CD4-positive, alpha-beta T cell (primary cell): ENCODE data around the gene CTTNBP2. TPM values are rescaled to one million over a fixed set of nuclear protein-coding genes. Genes with fewer than 3 reads are reported as not detected.

ENCODE experiments used
- ATAC-seq: fragments of 200-7000 bp; cut with Tn5 transposase; one replicate; pipeline ENCODE4 v1.10.0; 2022; ENCODE audit warnings: mild to moderate bottlenecking; ENCODE audit not compliant: poor library complexity
- CTCF ChIA-PET: fragments of 350-600 bp; sonication (Branson Sonifier 250); formaldehyde crosslinking; loops from one replicate; lab custom pipeline; 2021; ENCODE audit warnings: antibody characterized with exemption, inconsistent platforms; lab: Charles Lee
- POLR2A ChIA-PET: fragments of 350-600 bp; sonication (Branson Sonifier 250); formaldehyde crosslinking; loops from one replicate; lab custom pipeline; 2021; ENCODE audit warnings: antibody characterized with exemption, inconsistent platforms; lab: Charles Lee
- DNase-seq, 14 experiments: peaks; one replicate each; pipeline ENCODE4 v3.0.0-alpha.2; 2013 to 2020; ENCODE audit warnings: mixed read lengths in 2 of 14
- H3K27ac ChIP-seq, 2 donors: one replicate each; pipeline versions ENCODE4 v1.5.1 to v1.7.0; 2013; ENCODE audit warnings: low read length in 2 of 2, low read depth in 1 of 2, mild to moderate bottlenecking in 1 of 2
- H3K27me3 ChIP-seq, 2 experiments: 1 replicate in 1 of 2; 2 replicates in 1 of 2; pipeline versions ENCODE4 v1.6.1 to v1.7.0; 2013; ENCODE audit warnings: low read length in 2 of 2, control low read depth in 1 of 2, mild to moderate bottlenecking in 1 of 2, moderate library complexity in 1 of 2; ENCODE audit not compliant: insufficient read depth in 2 of 2, control insufficient read depth in 1 of 2
- H3K36me3 ChIP-seq: one replicate; pipeline ENCODE4 v1.6.1; 2013; ENCODE audit warnings: low read length, control low read depth; ENCODE audit not compliant: insufficient read depth
- H3K4me1 ChIP-seq: one replicate; pipeline ENCODE4 v1.6.1; 2013; ENCODE audit warnings: low read length, control low read depth; ENCODE audit not compliant: insufficient read depth
- H3K4me3 ChIP-seq: one replicate; pipeline ENCODE4 v1.5.1; 2013; ENCODE audit warnings: mild to moderate bottlenecking, low read length, moderate library complexity
- H3K9me3 ChIP-seq, 2 experiments: 1 replicate in 1 of 2; 2 replicates in 1 of 2; pipeline versions ENCODE4 v1.6.1 to v1.7.0; 2013; ENCODE audit warnings: low read length in 2 of 2, mild to moderate bottlenecking in 2 of 2, control low read depth in 1 of 2, moderate library complexity in 1 of 2; ENCODE audit not compliant: control insufficient read depth in 1 of 2, insufficient read depth in 1 of 2
- H3K27ac Mint-ChIP-seq: one replicate; pipeline ENCODE4 v1.8.0; 2020; ENCODE audit warnings: mixed read lengths
- H3K27me3 Mint-ChIP-seq: one replicate; pipeline ENCODE4 v1.8.0; 2021; ENCODE audit warnings: mixed read lengths
- H3K36me3 Mint-ChIP-seq: one replicate; pipeline ENCODE4 v1.8.0; 2021; ENCODE audit warnings: low read depth, mixed read lengths
- H3K4me1 Mint-ChIP-seq: one replicate; pipeline ENCODE4 v1.8.0; 2021; ENCODE audit warnings: low read depth, mixed read lengths
- H3K4me3 Mint-ChIP-seq: one replicate; pipeline ENCODE4 v1.8.0; 2020; ENCODE audit warnings: mild to moderate bottlenecking, mixed read lengths
- H3K9me3 Mint-ChIP-seq: one replicate; pipeline ENCODE4 v1.8.0; 2020; ENCODE audit warnings: mixed read lengths
- intact Hi-C, 2 experiments: fragments of 100-400 bp; cut with DNase I in 1 of 2; cut with micrococcal nuclease in 1 of 2; formaldehyde crosslinking; loops; one replicate each; pipeline versions ENCODE4 v1.15.1 to v1.9.0; 2023 to 2025; cut with DNase I, micrococcal nuclease
- total RNA-seq, 174 experiments: library from RNA in 2 of 174; stranded (reverse) in 2 of 174; gene quantifications; one replicate each; pipeline ENCODE4 v1.2.3 and lab custom pipeline; 2021 to 2026
- TF ChIP-seq, protein P1 (sequence below): fragments of 200-600 bp; IDR thresholded peaks from one replicate; pipeline ENCODE4 v1.8.0; 2022; ENCODE audit warnings: antibody characterized with exemption, mild to moderate bottlenecking

CTTNBP2 gene
- total RNA-seq, 2 experiments from 2014 or later = not detected

DNA sequence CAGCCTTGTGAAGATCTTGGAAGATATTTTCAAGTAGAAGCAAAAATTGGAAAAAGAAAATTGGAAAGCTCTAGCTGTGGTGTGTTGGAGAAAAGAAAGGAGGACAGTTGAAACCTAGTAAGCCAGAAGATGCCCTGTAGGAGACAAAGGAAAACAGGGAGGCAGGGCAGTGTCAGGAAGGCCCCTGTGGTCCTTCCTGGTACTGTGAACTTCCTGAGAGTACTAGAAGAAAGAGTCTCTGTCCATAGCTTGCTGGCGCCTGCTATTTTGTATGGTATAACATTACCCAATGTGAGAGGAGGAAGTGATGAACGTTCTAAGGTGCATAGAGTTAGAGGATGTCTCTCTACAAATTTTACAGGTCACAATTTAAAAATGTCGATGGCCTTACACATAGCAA lies 183.1 kb downstream of the CTTNBP2 start:
- Mint-ChIP-seq H3K36me3 (no peaks in the 10 kb centered on the region), H3K9me3 (no peaks in the 10 kb centered on the region), H3K27me3 (peaks cover 9% of the 10 kb centered on the region), H3K27ac (no peak overlapping the region), H3K4me3 (no peak overlapping the region), H3K4me1 (no peaks in the 10 kb centered on the region)
- no peak for ATAC-seq
- Histone ChIP-seq H3K4me3 (no peak overlapping the region), H3K27ac (no peak overlapping the region), H3K9me3 (peaks cover 0 to 3% of the 10 kb centered on the region in 2 experiments), H3K4me1 (no peaks in the 10 kb centered on the region), H3K27me3 (no peaks in the 10 kb centered on the region), H3K36me3 (no peaks in the 10 kb centered on the region)
- intact Hi-C loops = no loop called here
- TF ChIP-seq, protein P1, sequence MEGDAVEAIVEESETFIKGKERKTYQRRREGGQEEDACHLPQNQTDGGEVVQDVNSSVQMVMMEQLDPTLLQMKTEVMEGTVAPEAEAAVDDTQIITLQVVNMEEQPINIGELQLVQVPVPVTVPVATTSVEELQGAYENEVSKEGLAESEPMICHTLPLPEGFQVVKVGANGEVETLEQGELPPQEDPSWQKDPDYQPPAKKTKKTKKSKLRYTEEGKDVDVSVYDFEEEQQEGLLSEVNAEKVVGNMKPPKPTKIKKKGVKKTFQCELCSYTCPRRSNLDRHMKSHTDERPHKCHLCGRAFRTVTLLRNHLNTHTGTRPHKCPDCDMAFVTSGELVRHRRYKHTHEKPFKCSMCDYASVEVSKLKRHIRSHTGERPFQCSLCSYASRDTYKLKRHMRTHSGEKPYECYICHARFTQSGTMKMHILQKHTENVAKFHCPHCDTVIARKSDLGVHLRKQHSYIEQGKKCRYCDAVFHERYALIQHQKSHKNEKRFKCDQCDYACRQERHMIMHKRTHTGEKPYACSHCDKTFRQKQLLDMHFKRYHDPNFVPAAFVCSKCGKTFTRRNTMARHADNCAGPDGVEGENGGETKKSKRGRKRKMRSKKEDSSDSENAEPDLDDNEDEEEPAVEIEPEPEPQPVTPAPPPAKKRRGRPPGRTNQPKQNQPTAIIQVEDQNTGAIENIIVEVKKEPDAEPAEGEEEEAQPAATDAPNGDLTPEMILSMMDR = no peak
- ChIA-PET POLR2A (no interaction called here), CTCF (no interaction called here)
- no peak for DNase-seq

DNA sequence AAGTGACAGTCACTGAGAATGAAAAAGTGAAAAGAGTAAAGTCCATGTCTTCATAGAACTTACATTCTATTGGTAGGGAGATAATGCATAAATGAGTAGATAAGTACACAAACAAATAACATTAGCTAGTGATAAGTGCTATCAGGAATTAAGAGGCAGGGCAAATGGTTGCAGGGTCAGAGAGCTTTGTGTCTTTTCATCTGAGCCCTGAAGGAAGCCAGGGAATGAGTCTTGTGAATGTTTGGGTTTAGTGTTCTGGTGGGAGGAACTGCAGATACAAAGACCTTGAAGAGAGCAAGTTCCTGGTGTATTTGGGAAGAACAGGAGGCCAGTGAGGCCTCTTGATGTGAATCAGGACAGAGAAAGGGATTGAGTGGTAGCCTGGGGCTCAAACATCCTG lies 183.8 kb downstream of the CTTNBP2 start:
- ChIA-PET POLR2A (no interaction called here), CTCF (no interaction called here)
- Histone ChIP-seq H3K9me3 (peaks cover 0 to 3% of the 10 kb centered on the region in 2 experiments), H3K4me1 (no peaks in the 10 kb centered on the region), H3K27me3 (no peaks in the 10 kb centered on the region), H3K4me3 (no peak overlapping the region), H3K36me3 (no peaks in the 10 kb centered on the region), H3K27ac (no peak overlapping the region)
- no peaks in the 10 kb centered on the region for H3K4me1 Mint-ChIP-seq
- TF ChIP-seq, protein P1 = no peak
- no peak overlapping the region for H3K27ac Mint-ChIP-seq
- DNase-seq (no peak), ATAC-seq (no peak)
- no peak overlapping the region for H3K4me3 Mint-ChIP-seq
- H3K36me3 Mint-ChIP-seq = no peaks in the 10 kb centered on the region
- H3K27me3 Mint-ChIP-seq = peaks cover 9% of the 10 kb centered on the region
- no peaks in the 10 kb centered on the region for H3K9me3 Mint-ChIP-seq
- intact Hi-C loops = no loop called here

DNA sequence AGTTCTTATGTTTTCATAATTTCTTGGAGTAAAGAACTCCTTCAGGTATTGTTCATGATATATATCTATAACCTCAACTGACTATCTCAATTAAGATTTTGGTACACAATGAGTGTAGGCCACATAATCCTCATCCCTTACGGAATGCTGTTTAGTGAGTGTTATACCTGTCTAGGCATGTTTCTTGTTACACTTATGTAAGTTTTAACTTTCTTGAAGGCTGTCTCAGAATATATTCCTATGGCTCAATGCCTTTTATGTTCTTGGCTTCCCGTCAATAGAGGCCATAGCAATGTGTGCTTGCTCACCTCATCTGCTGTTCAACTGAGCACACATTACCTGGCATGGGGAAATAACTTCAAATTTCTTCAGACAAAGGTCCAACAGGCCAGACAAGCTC lies 185.1 kb downstream of the CTTNBP2 start:
- DNase-seq (no peak), ATAC-seq (no peak)
- no peaks in the 10 kb centered on the region for H3K4me1 Mint-ChIP-seq
- H3K27ac ChIP-seq = no peak overlapping the region
- TF ChIP-seq, protein P1 = no peak
- H3K36me3 ChIP-seq = no peaks in the 10 kb centered on the region
- POLR2A ChIA-PET = no interaction called here
- CTCF ChIA-PET = no interaction called here
- intact Hi-C loops = no loop called here
- H3K4me3 Mint-ChIP-seq = no peak overlapping the region
- H3K4me1 ChIP-seq = no peaks in the 10 kb centered on the region
- H3K4me3 ChIP-seq = no peak overlapping the region
- H3K27me3 ChIP-seq = no peaks in the 10 kb centered on the region
- H3K36me3 Mint-ChIP-seq = no peaks in the 10 kb centered on the region
- peaks cover 9% of the 10 kb centered on the region for H3K27me3 Mint-ChIP-seq
- H3K9me3 ChIP-seq = peaks cover 0 to 3% of the 10 kb centered on the region in 2 experiments
- H3K27ac Mint-ChIP-seq = no peak overlapping the region
- no peaks in the 10 kb centered on the region for H3K9me3 Mint-ChIP-seq
